Mesothelial cell of epicardium (in vitro differentiated cells): ENCODE data around the gene FAM47E. TPM values are rescaled to one million over a fixed set of nuclear protein-coding genes. Genes with fewer than 3 reads are reported as not detected.

Experiments used
- DNase-seq, 2 experiments: peaks; one replicate each; pipeline ENCODE4 v3.0.0; 2021; ENCODE audit warnings: low spot score in 2 of 2; ENCODE audit not compliant: unreplicated experiment in 2 of 2
- H3K27ac Mint-ChIP-seq: 2 replicates; pipeline ENCODE4 v1.8.0; 2021; ENCODE audit warnings: mixed read lengths
- H3K27me3 Mint-ChIP-seq: 2 replicates; pipeline ENCODE4 v1.8.0; 2021; ENCODE audit warnings: low read depth, mixed read lengths
- H3K36me3 Mint-ChIP-seq: 2 replicates; pipeline ENCODE4 v1.8.0; 2021; ENCODE audit warnings: mixed read lengths
- H3K4me1 Mint-ChIP-seq: 2 replicates; pipeline ENCODE4 v1.8.0; 2021; ENCODE audit warnings: mixed read lengths
- H3K4me3 Mint-ChIP-seq: 2 replicates; pipeline ENCODE4 v1.8.0; 2021; ENCODE audit warnings: mild to moderate bottlenecking, moderate library complexity, mixed read lengths
- H3K9me3 Mint-ChIP-seq: 2 replicates; pipeline ENCODE4 v1.8.0; 2021; ENCODE audit warnings: mixed read lengths
- CTCF ChIP-seq: fragments of 200-600 bp; sonication (generic); IDR thresholded peaks from one replicate; pipeline ENCODE4 v1.5.0; 2021; ENCODE audit warnings: antibody characterized with exemption; ENCODE audit not compliant: unreplicated experiment
- total RNA-seq: library from RNA; stranded (reverse); gene quantifications from 3 replicates; pipeline ENCODE4 v1.2.1, GENCODE V29; 2021

FAM47E gene
- total RNA-seq, 1 donor from 2014 or later = 1.2 TPM

- Mint-ChIP-seq H3K9me3 (no peaks in the 10 kb centered on the region), H3K27ac (no peak overlapping the region), H3K4me3 (no peak overlapping the region), H3K36me3 (no peaks in the 10 kb centered on the region), H3K27me3 (peaks cover 2% of the 10 kb centered on the region), H3K4me1 (no peaks in the 10 kb centered on the region)
- no peak for TF ChIP-seq CTCF
- no peak for DNase-seq
Measured at GRCh38 chr4:76275486-76276124, 24.1 kb downstream of the FAM47E start.

- TF ChIP-seq CTCF = no peak
- no peak overlapping the region for H3K4me3 Mint-ChIP-seq
- H3K27me3 Mint-ChIP-seq = no peaks in the 10 kb centered on the region
- H3K9me3 Mint-ChIP-seq = no peaks in the 10 kb centered on the region
- peaks cover 2% of the 10 kb centered on the region for H3K4me1 Mint-ChIP-seq
- no peak for DNase-seq
- no peaks in the 10 kb centered on the region for H3K36me3 Mint-ChIP-seq
- no peak overlapping the region for H3K27ac Mint-ChIP-seq
Measured at GRCh38 chr4:76276813-76277212, 25.3 kb downstream of the FAM47E start.

DNA sequence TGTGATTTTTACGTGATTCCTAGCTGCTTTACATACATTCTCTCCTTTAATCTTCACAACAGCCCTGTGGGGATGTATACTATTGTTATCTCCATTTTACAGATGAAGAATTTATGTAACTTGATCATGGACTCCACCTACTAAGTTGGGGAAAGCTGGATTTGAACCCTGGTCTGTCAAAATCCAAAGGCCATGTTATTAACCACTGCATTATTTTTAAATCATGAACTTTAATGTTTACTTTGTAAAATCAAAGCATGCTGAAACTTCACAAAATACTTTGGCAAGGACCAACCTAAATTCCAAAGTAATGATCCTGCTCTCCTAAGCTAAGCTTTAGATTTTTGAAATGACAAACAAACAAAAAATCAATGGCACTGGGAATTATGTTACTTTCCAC lies 26.1 kb downstream of the FAM47E start:
- H3K4me3 Mint-ChIP-seq = no peak overlapping the region
- no peaks in the 10 kb centered on the region for H3K9me3 Mint-ChIP-seq
- H3K36me3 Mint-ChIP-seq = no peaks in the 10 kb centered on the region
- H3K27me3 Mint-ChIP-seq = no peaks in the 10 kb centered on the region
- DNase-seq = no peak
- H3K27ac Mint-ChIP-seq = no peak overlapping the region
- peaks cover 4% of the 10 kb centered on the region for H3K4me1 Mint-ChIP-seq
- TF ChIP-seq CTCF = no peak

GRCh38 chr4:76278583-76278982 lies 27.1 kb downstream of the FAM47E start:
- H3K27me3 Mint-ChIP-seq = no peaks in the 10 kb centered on the region
- no peak overlapping the region for H3K4me3 Mint-ChIP-seq
- H3K4me1 Mint-ChIP-seq = peaks cover 4% of the 10 kb centered on the region
- no peak overlapping the region for H3K27ac Mint-ChIP-seq
- no peak for DNase-seq
- TF ChIP-seq CTCF = no peak
- no peaks in the 10 kb centered on the region for H3K36me3 Mint-ChIP-seq
- no peaks in the 10 kb centered on the region for H3K9me3 Mint-ChIP-seq

- Mint-ChIP-seq H3K4me3 (no peak overlapping the region), H3K27ac (no peak overlapping the region), H3K9me3 (no peaks in the 10 kb centered on the region), H3K4me1 (peaks cover 4% of the 10 kb centered on the region), H3K27me3 (no peaks in the 10 kb centered on the region), H3K36me3 (no peaks in the 10 kb centered on the region)
- no peak for DNase-seq
- no peak for TF ChIP-seq CTCF
Measured at GRCh38 chr4:76279462-76279861, 27.9 kb downstream of the FAM47E start.
